AG04450 (cell line): Measurements from ENCODE around the gene KNOP1. TPM values are rescaled to one million over a fixed set of nuclear protein-coding genes. Genes with fewer than 3 reads are reported as not detected.

Experiments
- CTCF ChIA-PET: fragments of 300-600, 350-600 bp; formaldehyde crosslinking; extraction: SDS; loops from one replicate; lab custom pipeline; 2022; ENCODE audit warnings: antibody characterized with exemption, inconsistent platforms; lab: Charles Lee
- POLR2A ChIA-PET: fragments of 350-600 bp; formaldehyde crosslinking; extraction: SDS; loops from one replicate; lab custom pipeline; 2021; ENCODE audit warnings: antibody characterized with exemption, inconsistent platforms; lab: Yijun Ruan, JAX
- DNase-seq: peaks from one replicate; pipeline ENCODE4 v3.0.0-alpha.2; 2011; ENCODE audit warnings: low read depth, low spot score
- H3K27ac ChIP-seq: one replicate; pipeline ENCODE4 v1.5.1; 2012; ENCODE audit warnings: low read depth, low read length, control low read depth
- H3K27me3 ChIP-seq: one replicate; pipeline ENCODE4 v1.6.0; 2012; ENCODE audit warnings: low read length; ENCODE audit not compliant: control insufficient read depth, insufficient read depth
- H3K4me3 ChIP-seq: 2 replicates; pipeline ENCODE4 v1.5.1; 2011; ENCODE audit warnings: mild to moderate bottlenecking, low read depth, low read length, control low read depth
- H3K9me3 ChIP-seq: 2 replicates; pipeline ENCODE4 v1.5.1; 2012; ENCODE audit warnings: low read length; ENCODE audit not compliant: control insufficient read depth, insufficient read depth
- polyA plus RNA-seq: library from polyadenylated mRNA; depleted of rRNA; stranded (reverse); fragments of >200 nt; gene quantifications from 2 replicates; pipeline ENCODE4 v1.2.3, GENCODE V29; 2011; rRNA removed
- TF ChIP-seq, protein P1 (sequence below): IDR thresholded peaks from 2 replicates; pipeline ENCODE4 v1.5.1; 2011; ENCODE audit warnings: low read depth, low read length, control low read depth, inconsistent platforms

KNOP1 gene
- polyA plus RNA-seq, 1 experiment: 14.9 TPM

DNA sequence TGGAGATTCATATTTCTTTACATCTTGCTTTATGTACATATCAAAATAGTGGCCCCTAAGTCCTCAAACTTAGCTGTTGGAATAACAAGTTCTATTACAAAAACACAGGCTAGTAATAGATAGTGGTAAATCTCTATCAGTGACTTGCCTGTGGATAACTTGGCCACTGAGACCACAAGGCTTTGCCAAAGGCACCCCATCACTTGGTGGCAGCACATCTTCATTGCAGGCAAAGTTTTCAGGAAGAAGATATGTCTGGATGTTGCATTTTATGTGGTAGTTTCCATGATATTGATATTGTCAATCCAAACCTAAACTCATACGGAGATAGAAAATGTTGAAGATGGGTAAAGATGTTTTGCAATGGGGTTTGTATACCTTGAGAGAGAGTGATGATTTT is 58.5 kb downstream of the KNOP1 start:
- no peaks in the 10 kb centered on the region for H3K27me3 ChIP-seq
- DNase-seq: no peak
- ChIA-PET POLR2A (no interaction called here), CTCF (interaction anchor here (1.0 kb wide), 1 partner anchor 227 kb away, joined by 3 read pairs; no protein-coding TSS in a partner anchor)
- no peak overlapping the region for H3K27ac ChIP-seq
- no peak overlapping the region for H3K4me3 ChIP-seq
- TF ChIP-seq, protein P1, sequence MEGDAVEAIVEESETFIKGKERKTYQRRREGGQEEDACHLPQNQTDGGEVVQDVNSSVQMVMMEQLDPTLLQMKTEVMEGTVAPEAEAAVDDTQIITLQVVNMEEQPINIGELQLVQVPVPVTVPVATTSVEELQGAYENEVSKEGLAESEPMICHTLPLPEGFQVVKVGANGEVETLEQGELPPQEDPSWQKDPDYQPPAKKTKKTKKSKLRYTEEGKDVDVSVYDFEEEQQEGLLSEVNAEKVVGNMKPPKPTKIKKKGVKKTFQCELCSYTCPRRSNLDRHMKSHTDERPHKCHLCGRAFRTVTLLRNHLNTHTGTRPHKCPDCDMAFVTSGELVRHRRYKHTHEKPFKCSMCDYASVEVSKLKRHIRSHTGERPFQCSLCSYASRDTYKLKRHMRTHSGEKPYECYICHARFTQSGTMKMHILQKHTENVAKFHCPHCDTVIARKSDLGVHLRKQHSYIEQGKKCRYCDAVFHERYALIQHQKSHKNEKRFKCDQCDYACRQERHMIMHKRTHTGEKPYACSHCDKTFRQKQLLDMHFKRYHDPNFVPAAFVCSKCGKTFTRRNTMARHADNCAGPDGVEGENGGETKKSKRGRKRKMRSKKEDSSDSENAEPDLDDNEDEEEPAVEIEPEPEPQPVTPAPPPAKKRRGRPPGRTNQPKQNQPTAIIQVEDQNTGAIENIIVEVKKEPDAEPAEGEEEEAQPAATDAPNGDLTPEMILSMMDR: no peak
- H3K9me3 ChIP-seq: no peaks in the 10 kb centered on the region

DNA sequence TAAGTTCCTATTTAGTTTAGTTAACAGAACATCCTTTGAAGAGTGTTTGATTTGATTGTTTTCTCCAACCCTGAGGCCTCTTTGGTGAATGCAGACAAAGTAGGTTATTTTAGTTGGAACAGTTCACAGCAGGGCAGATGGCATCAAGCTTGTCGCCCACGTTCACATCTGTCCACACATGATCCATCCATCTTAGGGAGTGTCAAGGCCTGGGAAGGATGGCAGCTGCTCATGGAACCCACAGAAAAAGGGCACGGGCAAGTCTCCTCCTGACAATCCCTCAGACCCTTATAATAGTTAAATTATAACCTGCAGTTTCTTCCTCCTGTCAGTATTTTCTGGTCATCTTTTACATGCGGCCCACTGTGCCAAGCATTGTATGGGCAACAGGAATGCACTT is 60.2 kb downstream of the KNOP1 start:
- Histone ChIP-seq H3K9me3 (no peaks in the 10 kb centered on the region), H3K4me3 (no peak overlapping the region), H3K27ac (no peak overlapping the region), H3K27me3 (no peaks in the 10 kb centered on the region)
- ChIA-PET CTCF (interaction anchor here (0.6 kb wide), 1 partner anchor 224 kb away, joined by 3 read pairs; no protein-coding TSS in a partner anchor), POLR2A (no interaction called here)
- TF ChIP-seq, protein P1: no peak
- no peak for DNase-seq

DNA sequence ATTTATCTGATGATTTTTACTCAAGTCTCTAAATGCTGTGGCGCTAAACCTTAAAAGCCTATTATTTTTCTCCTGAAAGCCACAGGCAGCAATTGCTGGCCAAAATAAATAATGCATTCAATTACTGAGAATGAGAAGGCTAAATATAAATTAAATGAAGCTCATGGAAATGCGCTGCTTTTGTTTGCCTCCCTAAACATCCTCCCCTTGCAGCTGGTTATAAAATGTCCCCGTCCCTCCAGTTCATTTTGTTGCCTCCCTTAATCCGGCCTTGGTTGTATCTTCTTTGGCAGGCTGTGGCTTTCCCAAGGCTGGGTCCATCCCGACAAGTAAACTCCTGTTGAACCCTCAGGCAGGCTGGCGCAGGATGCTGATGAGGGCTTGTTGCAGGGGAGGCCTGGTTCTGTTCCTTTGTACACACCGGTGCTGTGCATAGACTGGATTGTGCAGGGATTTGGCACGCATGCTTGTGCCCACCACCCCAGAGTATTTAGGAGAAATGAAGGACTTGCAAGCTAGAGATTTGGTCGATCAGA is 62.7 kb downstream of the KNOP1 start:
- no peaks in the 10 kb centered on the region for H3K9me3 ChIP-seq
- H3K27ac ChIP-seq: no peak overlapping the region
- TF ChIP-seq, protein P1: no peak
- DNase-seq: no peak
- H3K27me3 ChIP-seq: no peaks in the 10 kb centered on the region
- ChIA-PET POLR2A (no interaction called here), CTCF (interaction anchor here (1.7 kb wide), 1 partner anchor 252 kb away, joined by 5 read pairs; no protein-coding TSS in a partner anchor)
- H3K4me3 ChIP-seq: no peak overlapping the region

DNA sequence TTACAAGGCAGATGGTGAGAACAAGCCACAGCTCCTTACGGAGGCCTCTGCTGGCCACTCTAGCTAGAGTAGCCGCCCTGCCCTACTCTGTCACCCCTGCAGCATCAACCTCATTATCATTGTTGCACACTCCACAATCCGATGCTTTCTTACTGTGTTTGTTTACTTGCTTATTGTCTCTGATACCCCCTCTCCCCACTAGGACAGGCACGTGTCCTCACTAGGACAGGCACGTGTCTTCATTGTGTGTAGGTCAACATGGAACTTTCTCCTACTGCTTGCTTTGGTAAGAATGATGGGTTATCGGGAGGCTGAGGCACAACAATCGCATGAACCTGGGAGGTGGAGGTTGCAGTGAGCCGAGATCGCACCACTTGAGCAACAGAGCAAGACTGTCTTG is 63.9 kb downstream of the KNOP1 start:
- Histone ChIP-seq H3K27ac (no peak overlapping the region), H3K9me3 (no peaks in the 10 kb centered on the region), H3K4me3 (no peak overlapping the region), H3K27me3 (no peaks in the 10 kb centered on the region)
- ChIA-PET POLR2A (no interaction called here), CTCF (no interaction called here)
- no peak for DNase-seq
- TF ChIP-seq, protein P1: no peak

Other genes starting within 250 kb of the KNOP1 start
- gene GDE1, start 196.1 kb downstream of the KNOP1 start, polyA plus RNA-seq: 89.7 and 100 TPM in 2 replicates
- gene CCP110, start 194.3 kb downstream of the KNOP1 start, polyA plus RNA-seq: 6.4 and 8.5 TPM in 2 replicates
- 67.1 and 77.8 TPM in 2 replicates for gene VPS35L, start 162.5 kb downstream of the KNOP1 start, polyA plus RNA-seq
- 13.8 and 18.0 TPM in 2 replicates for gene IQCK, start within 50 bp of the KNOP1 start, polyA plus RNA-seq
- 27.5 and 30.6 TPM in 2 replicates for gene GPRC5B, start 166.6 kb upstream of the KNOP1 start, polyA plus RNA-seq